Neuronal stem cell (in vitro differentiated cells): ENCODE results near the gene OXLD1.
A peak's percentile ranks its signal among the peaks of the same experiment; 100 is the strongest.

ENCODE experiments used
- DNase-seq: peaks from one replicate; pipeline ENCODE4 v3.0.0-alpha.2; 2013; ENCODE audit warnings: low spot score
- H2AFZ ChIP-seq: one replicate; pipeline ENCODE4 v1.6.1; 2013; ENCODE audit warnings: mild to moderate bottlenecking, low read length, inconsistent platforms
- H2AK5ac ChIP-seq: 2 replicates; pipeline ENCODE4 v1.6.1; 2013; ENCODE audit warnings: low read depth, mild to moderate bottlenecking, inconsistent platforms, low read length, moderate library complexity, mixed read lengths
- H2BK120ac ChIP-seq: 2 replicates; pipeline ENCODE4 v1.6.1; 2013; ENCODE audit warnings: low read depth, mild to moderate bottlenecking, inconsistent platforms, low read length, moderate library complexity, mixed read lengths
- H2BK12ac ChIP-seq: one replicate; pipeline ENCODE4 v1.6.1; 2013; ENCODE audit warnings: low read length, inconsistent platforms
- H2BK15ac ChIP-seq: 2 replicates; pipeline ENCODE4 v1.6.1; 2013; ENCODE audit warnings: mild to moderate bottlenecking, low read length, inconsistent platforms, mixed read lengths
- H2BK5ac ChIP-seq: one replicate; pipeline ENCODE4 v1.6.1; 2013; ENCODE audit warnings: inconsistent platforms, mild to moderate bottlenecking, low read length, moderate library complexity
- H3K14ac ChIP-seq: one replicate; pipeline ENCODE4 v1.6.1; 2013; ENCODE audit warnings: low read length, inconsistent platforms
- H3K18ac ChIP-seq: 2 replicates; pipeline ENCODE4 v1.6.1; 2013; ENCODE audit warnings: low read length, inconsistent platforms
- H3K23ac ChIP-seq: 2 replicates; pipeline ENCODE4 v1.6.1; 2013; ENCODE audit warnings: low read depth, mild to moderate bottlenecking, mixed read lengths, low read length, inconsistent platforms; ENCODE audit not compliant: poor library complexity
- H3K27ac ChIP-seq: replicated peaks from 3 replicates; pipeline ENCODE4 v1.5.1; 2013; ENCODE audit warnings: low read length, inconsistent platforms
- H3K27me3 ChIP-seq, 3 experiments: 2 replicates each; pipeline ENCODE4 v1.6.1; 2013; ENCODE audit warnings: low read length in 3 of 3, mild to moderate bottlenecking in 2 of 3, inconsistent platforms in 1 of 3, low read depth in 1 of 3, mixed read lengths in 1 of 3, moderate library complexity in 1 of 3; ENCODE audit not compliant: control insufficient read depth in 3 of 3, insufficient read depth in 3 of 3
- H3K36me3 ChIP-seq, 2 donors: replicated peaks in 1 of 2; 2 replicates each; pipeline ENCODE4 v1.6.1; 2013; ENCODE audit warnings: low read length in 2 of 2; ENCODE audit not compliant: control insufficient read depth in 2 of 2, insufficient read depth in 2 of 2
- H3K4ac ChIP-seq: 2 replicates; pipeline ENCODE4 v1.6.1; 2013; ENCODE audit warnings: inconsistent platforms, mild to moderate bottlenecking, low read length, moderate library complexity
- H3K4me1 ChIP-seq, 2 donors: 1 replicate in 1 of 2; 2 replicates in 1 of 2; pipeline ENCODE4 v1.6.1; 2013; ENCODE audit warnings: low read length in 2 of 2, low read depth in 1 of 2; ENCODE audit not compliant: control insufficient read depth in 2 of 2, insufficient read depth in 1 of 2
- H3K4me2 ChIP-seq: one replicate; pipeline ENCODE4 v1.6.1; 2013; ENCODE audit warnings: mild to moderate bottlenecking, low read length, inconsistent platforms; ENCODE audit not compliant: insufficient read depth, poor library complexity, severe bottlenecking
- H3K4me3 ChIP-seq, 2 donors: 2 replicates each; pipeline ENCODE4 v1.5.1; 2013; ENCODE audit warnings: low read length in 2 of 2, mild to moderate bottlenecking in 2 of 2, inconsistent platforms in 1 of 2, moderate library complexity in 1 of 2
- H3K79me1 ChIP-seq: one replicate; pipeline ENCODE4 v1.6.1; 2013; ENCODE audit warnings: low read depth, mild to moderate bottlenecking, inconsistent platforms, low read length, moderate library complexity
- H3K9ac ChIP-seq: one replicate; pipeline ENCODE4 v1.6.1; 2013; ENCODE audit warnings: mild to moderate bottlenecking, low read depth, low read length, inconsistent platforms; ENCODE audit not compliant: poor library complexity
- H3K9me3 ChIP-seq, 2 donors: replicated peaks in 1 of 2; 2 replicates each; pipeline versions ENCODE3 to v1.6.1; 2013; ENCODE audit warnings: low read length in 2 of 2, mild to moderate bottlenecking in 2 of 2, inconsistent platforms in 1 of 2, low read depth in 1 of 2, mixed read lengths in 1 of 2, moderate library complexity in 1 of 2; ENCODE audit not compliant: control insufficient read depth in 2 of 2, insufficient read depth in 1 of 2
- H4K8ac ChIP-seq: one replicate; pipeline ENCODE4 v1.6.1; 2013; ENCODE audit warnings: low read depth, mild to moderate bottlenecking, inconsistent platforms, low read length, moderate library complexity
- H4K91ac ChIP-seq: one replicate; pipeline ENCODE4 v1.6.1; 2013; ENCODE audit warnings: low read length, low read depth, mild to moderate bottlenecking, inconsistent platforms; ENCODE audit not compliant: poor library complexity
- WGBS, 2 donors: extraction: QIAGEN DNeasy Blood & Tissue Kit; methylation state at CpG; one replicate each; pipeline ENCODE4 v1.1.7; 2013; ENCODE audit warnings: missing lambda C conversion rate in 2 of 2, mixed read lengths in 1 of 2; ENCODE audit not compliant: insufficient read length in 2 of 2, insufficient replicate concordance in 1 of 2; ENCODE audit errors: extremely low coverage in 2 of 2; 5-methylcytosine and 5-hydroxymethylcytosine counted together

The OXLD1 gene

DNA sequence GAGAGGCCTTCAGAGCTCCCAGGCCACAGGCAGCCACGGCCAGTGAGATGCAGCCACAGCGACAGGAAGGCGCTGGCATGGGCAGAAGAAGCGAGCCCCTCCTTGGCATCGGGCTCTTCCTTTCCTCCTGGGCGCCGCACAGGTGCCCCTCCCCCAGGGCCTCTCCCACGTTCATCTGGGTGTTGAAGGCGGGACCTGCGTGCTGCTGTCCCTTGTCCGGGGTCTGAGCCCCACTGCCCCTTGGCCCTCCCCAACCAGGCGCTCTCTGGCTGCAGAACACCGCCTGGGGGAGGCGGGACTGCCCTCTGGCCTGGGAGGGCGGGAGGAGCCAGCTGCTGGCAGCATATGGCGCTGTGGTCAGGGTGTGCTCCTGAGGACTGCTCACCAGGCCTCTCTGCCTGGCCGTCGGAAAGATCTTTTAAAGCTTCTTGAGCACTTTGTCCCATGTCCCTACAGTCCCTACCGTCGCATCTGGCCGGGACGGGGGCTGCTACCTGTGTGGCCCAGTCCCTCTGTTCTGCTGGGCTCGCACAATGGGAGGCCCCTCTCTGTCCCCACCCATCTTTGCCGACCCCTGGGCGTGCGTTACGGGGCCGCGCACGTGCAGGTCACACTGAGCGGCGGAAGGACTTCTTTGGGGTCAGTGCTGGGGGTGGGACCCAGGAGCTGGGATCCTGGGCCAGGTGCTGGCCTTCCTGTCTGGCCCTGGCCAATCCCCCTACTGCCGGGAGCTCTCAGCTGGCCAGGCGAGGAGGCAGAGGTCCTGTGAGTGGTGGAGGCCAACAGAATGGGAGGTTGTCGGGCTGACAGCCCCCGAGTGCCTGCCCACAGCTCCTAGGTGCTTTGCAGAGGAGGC, 47.4 kb upstream of the OXLD1 start:
- Histone ChIP-seq H4K8ac (no peak overlapping the region), H3K27ac (peak overlapping the region; percentile 27), H3K4me2 (peak overlapping the region; percentile 98), H4K91ac (no peak overlapping the region), H3K4me1 (peaks cover 21 to 26% of the 10 kb centered on the region in 2 donors), H3K14ac (peak overlapping the region; percentile 97), H3K4ac (no peak overlapping the region), H2AFZ (no peak overlapping the region), H3K18ac (no peak overlapping the region), H2AK5ac (peak overlapping the region; percentile 43), H3K27me3 (peaks cover 0 to 14% (median 0%) of the 10 kb centered on the region in 3 experiments), H3K9ac (peak overlapping the region; percentile 84), H2BK12ac (peak overlapping the region; percentile 73), H2BK120ac (no peak overlapping the region), H2BK5ac (peak overlapping the region; percentile 54), H3K23ac (peak overlapping the region; percentile 91), H3K36me3 (peaks cover 10 to 28% of the 10 kb centered on the region in 2 donors), H3K79me1 (peaks cover 26% of the 10 kb centered on the region), H2BK15ac (peak overlapping the region; percentile 58), H3K9me3 (no peaks in the 10 kb centered on the region), H3K4me3 (peak overlapping the region; percentile 34 to 81)
- WGBS, 2 donors = no CpG with 5 or more reads among the region's 36 CpGs
- DNase-seq = no peak

DNA sequence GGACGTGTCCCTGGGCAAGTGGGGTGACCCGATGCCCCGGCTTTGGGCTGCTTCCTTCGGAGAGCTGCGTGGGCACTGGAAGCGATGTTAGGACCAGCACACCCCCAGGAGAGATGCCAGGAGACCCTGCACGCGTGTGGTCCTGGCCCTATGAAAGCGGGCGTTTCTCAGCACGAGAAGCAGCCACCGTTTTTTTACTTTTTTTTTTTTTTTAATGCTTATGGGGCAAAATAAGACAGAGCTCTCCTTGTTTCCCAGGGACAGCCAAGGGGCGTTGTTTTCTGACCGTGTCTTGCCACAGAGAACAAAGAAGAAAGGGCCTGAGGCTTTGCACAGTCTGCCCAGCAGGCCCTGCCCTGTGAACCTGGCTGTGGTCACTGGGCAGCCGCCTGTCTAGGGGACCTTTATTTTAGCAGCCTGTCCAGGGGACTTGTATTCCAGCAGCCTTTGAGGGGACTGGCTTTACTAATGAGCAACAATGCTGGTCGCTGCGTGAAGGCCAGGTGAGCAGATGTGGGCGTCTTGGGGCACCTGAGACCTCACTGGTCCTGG, 46.7 kb upstream of the OXLD1 start:
- Histone ChIP-seq H2BK5ac (no peak overlapping the region), H4K91ac (no peak overlapping the region), H2AK5ac (peak overlapping the region; percentile 86), H3K14ac (peak overlapping the region; percentile 97), H3K79me1 (peaks cover 28% of the 10 kb centered on the region), H4K8ac (no peak overlapping the region), H3K4ac (no peak overlapping the region), H3K18ac (peak overlapping the region; percentile 27), H2AFZ (peak overlapping the region; percentile 98), H3K27ac (peak overlapping the region; percentile 27), H3K9ac (peak overlapping the region; percentile 88), H3K4me2 (peak overlapping the region; percentile 98), H3K4me1 (peaks cover 21 to 26% of the 10 kb centered on the region in 2 donors), H2BK15ac (peak overlapping the region; percentile 58), H3K4me3 (peak overlapping the region; percentile 81 to 96), H2BK120ac (no peak overlapping the region), H3K36me3 (peaks cover 10 to 32% of the 10 kb centered on the region in 2 donors), H2BK12ac (peak overlapping the region; percentile 30), H3K27me3 (peaks cover 0 to 14% (median 0%) of the 10 kb centered on the region in 3 experiments), H3K9me3 (no peaks in the 10 kb centered on the region), H3K23ac (peak overlapping the region; percentile 91)
- WGBS, 2 donors = no CpG with 5 or more reads among the region's 18 CpGs
- no peak for DNase-seq

DNA sequence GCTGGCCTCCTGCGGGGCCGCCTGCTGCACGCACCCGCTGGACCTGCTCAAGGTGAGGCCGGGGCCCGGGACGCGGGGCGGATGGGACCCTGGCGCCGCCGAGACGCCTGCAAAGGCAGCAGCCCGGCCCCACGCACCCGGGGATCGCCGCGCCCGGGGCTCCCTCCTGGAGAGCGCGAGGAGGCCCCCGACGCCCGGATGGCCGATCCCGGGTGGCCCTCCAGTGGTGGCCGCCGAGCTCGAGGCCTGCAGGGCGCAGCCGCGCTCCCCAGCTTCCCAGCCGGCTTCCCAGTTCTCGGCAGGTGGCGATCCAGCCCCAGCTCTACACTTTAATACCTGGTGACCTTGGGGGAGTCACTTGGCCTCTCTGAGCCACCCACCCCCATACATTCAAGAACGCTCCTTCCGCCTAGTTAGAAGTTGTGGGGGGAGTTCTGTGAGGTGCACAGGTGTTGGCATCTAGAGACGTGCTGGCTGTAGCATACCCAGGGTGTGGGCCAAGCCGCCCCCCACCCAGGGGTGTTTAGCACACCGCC, 46.1 kb upstream of the OXLD1 start:
- no CpG with 5 or more reads among the region's 41 CpGs for WGBS, 2 donors
- peak overlapping the region; percentile 94 for H3K18ac ChIP-seq
- no peak overlapping the region for H3K4ac ChIP-seq
- H3K4me1 ChIP-seq = peaks cover 21 to 26% of the 10 kb centered on the region in 2 donors
- peak overlapping the region; percentile 88 for H3K9ac ChIP-seq
- H4K91ac ChIP-seq = no peak overlapping the region
- H3K79me1 ChIP-seq = peaks cover 28% of the 10 kb centered on the region
- no peak overlapping the region for H4K8ac ChIP-seq
- H2BK120ac ChIP-seq = no peak overlapping the region
- no peak overlapping the region for H2BK15ac ChIP-seq
- no peak for DNase-seq
- H3K23ac ChIP-seq = peak overlapping the region; percentile 91
- peak overlapping the region; percentile 81 to 96 for H3K4me3 ChIP-seq
- peak overlapping the region; percentile 98 for H3K4me2 ChIP-seq
- H3K27me3 ChIP-seq = peaks cover 0 to 14% (median 0%) of the 10 kb centered on the region in 3 experiments
- H3K9me3 ChIP-seq = no peaks in the 10 kb centered on the region
- H2AFZ ChIP-seq = peak overlapping the region; percentile 98
- H2BK12ac ChIP-seq = peak overlapping the region; percentile 30
- no peak overlapping the region for H3K27ac ChIP-seq
- peaks cover 13 to 32% of the 10 kb centered on the region in 2 donors for H3K36me3 ChIP-seq
- H2AK5ac ChIP-seq = peak overlapping the region; percentile 86
- no peak overlapping the region for H2BK5ac ChIP-seq
- peak overlapping the region; percentile 82 for H3K14ac ChIP-seq
